ENCODE data around the gene EIF2D. TPM values are rescaled to one million over a fixed set of nuclear protein-coding genes. Genes with fewer than 3 reads are reported as not detected.
"Not testable (repeated sequence)": the region's sequence is repeated elsewhere in the genome, so short reads cannot be mapped to it uniquely, and the experiment has no call there.

Gene EIF2D
- total RNA-seq, 1 experiment from 2014 or later, result 83.6 TPM

DNA sequence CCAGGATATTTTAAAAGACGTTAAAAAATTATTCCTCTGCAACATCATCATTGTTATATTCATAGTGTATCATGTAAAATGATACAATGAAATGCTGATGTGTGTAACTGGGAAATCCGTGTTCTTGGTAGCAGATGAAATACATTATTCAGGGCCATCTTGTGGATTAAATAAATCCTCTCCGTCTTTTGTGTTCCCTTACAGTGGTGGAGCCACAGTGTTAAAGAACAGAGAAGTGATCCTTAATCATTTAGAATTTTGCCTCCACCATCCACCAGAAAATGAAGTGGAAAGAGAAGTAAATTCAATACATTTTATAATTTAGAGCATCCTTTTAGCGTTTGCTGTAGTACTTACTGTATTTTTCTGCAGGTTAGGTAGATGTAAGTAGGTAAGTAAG, 24.4 kb upstream of the EIF2D start:
- no peak for DNase-seq (ENCODE audit: low read depth)

DNA sequence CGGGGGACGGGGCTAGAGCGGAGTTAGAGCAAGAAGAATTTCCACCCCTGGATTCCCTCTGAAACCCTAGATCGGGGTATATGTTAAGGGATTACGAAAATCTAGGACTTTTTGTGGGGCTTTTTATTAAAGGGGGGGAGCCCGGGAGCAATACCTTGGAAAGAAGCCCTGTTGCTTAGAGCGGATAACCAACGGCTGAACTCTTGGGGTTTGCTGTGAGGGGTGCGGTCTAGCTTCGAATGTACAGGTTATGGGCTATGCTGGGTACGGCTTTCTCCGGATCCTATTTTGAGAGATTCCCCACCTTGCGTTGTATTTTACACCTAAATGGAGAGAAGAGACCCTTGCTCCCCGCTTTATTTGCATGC, 23.7 kb upstream of the EIF2D start:
- peak; percentile 26 for DNase-seq (ENCODE audit: low read depth)

DNA sequence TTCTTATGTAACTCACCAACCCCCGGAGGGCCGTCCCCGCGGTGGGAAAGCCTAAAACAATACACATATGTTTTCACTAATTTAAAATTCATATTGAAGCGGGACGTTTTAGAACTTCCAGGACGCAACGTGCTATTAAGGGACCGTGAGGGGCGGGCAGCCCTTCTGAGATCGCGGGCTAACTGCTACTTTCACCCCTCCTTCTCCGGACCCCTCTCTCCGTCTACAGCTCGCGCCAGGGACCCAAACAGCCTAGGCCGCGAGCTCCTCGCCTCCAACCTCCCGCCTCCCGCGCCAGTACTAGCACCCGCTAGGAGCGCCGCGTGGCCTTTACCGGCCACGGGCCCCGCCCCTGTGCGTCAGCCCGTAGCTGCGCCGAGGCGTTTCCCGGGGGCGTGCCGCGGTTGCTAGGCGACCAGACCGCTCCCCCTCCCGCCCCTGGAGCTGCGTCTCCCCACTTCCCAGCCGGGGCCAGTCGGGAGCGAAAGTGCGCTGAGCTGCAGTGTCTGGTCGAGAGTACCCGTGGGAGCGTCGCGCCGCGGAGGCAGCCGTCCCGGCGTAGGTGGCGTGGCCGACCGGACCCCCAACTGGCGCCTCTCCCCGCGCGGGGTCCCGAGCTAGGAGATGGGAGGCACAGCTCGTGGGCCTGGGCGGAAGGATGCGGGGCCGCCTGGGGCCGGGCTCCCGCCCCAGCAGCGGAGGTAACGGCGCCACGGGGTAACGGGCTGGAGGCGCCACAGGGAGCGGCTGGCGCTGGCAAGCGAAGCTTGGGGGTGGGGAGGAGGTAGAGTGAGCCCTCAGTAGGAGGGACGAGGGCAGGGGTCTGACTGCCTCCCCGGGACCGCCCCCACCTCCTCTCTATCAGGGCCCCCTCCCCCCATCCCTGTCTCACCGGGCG, 23.1 kb upstream of the EIF2D start, which contains the start of gene DYRK3:
Gene DYRK3, plus strand, starts transcription at position 457 of the 898 bp plus-strand sequence. Its CDS starts 168 bp downstream, at position 625.
- DNase-seq (ENCODE audit: low read depth), result peak; percentile 93

DNA sequence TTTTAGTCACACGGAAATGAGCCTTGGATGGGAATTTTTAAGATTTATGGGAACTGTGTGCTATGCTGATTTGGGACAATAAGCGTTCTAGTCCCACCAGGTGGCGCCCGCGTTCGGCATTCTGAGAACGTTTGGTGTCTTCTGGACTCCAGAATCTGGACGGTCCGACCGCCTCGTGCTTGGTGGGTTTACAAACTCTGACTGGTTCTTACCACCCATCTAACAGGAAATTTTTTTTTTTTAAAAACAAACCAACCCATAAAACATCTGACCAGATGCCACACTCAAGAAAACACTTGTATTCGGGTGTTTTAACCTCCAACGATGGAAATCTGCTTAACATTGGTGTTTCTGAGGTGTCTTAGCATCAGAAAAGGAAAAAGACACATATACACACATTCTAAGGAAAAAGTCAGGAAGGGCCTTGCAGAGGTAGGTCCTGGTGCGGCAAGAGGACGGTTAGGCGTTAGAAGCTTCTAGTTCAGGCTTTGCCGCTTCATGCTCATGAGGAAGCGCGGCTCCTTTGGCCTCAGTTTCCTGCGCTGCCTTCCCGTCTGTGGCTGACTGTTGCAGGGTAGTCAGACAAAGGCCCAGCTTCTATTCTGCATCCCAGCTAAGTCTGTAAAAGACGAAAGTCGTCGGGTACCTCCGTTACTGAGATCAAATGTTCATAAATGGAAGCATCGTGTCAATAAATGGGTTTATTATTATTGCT, 22.3 kb upstream of the EIF2D start:
- DNase-seq (ENCODE audit: low read depth), result peak; percentile 82

DNA sequence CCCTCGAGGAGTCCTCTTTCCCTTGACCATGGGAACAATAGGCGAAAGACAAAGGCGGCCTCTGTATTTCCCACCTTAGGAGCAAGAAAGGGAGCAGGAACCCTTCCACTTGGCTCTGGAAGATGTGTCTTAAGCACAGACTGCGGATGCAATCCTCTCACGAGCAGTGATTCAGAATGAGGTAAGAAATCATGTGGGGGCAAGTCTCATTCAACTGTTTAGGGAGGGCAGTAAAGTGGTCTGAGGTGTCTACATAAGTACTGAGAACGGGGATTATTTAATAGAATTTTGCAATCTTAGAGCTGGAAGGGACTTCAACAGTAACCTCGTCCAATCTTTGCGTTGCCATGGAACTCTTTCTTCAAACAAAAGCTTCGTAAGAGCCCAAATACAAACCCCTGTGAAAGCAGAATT, 21.4 kb upstream of the EIF2D start:
- DNase-seq (ENCODE audit: low read depth), result peak; percentile 95

DNA sequence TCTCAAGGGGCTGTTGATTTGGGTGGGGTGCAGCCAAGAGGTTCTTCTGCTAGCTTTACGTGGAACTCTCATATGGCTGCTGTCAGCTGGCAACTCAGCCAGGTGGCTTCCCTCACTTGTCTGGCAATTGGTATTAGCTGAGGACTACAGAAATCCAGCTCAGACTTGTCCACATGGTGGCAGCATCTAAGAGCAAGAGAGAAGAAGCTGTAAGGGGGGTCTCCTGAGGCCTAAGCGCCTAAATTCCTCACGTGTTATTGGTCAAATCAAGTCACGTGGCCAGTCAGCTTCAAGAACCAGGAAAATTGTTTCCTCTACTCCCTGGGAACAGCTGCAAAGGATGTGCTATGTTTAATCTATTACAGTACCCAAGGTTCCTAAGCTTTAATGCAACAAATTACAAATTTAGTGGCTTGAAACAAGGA, 18.8 kb upstream of the EIF2D start:
- DNase-seq (ENCODE audit: low read depth), result peak; percentile 87

DNA sequence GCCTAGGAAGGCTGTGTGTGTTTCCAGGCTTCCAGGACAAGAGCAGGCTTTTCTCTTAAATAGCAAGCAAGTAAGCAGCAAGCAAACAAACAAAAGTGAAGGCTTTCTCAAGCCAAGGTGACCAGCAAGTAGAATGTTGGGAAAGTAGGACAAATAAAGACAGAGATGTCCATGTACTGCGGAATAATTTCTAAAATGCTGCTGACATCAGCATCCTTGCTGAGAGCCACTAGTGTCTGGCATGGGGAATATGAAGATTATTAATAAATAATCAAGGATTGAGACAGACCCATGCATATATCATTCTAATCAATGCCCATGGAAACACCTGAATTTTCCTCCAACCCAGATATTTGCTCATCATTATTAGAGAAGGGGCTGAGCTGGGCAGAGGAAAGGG, 16.7 kb upstream of the EIF2D start:
- DNase-seq (ENCODE audit: low read depth), result no peak

DNA sequence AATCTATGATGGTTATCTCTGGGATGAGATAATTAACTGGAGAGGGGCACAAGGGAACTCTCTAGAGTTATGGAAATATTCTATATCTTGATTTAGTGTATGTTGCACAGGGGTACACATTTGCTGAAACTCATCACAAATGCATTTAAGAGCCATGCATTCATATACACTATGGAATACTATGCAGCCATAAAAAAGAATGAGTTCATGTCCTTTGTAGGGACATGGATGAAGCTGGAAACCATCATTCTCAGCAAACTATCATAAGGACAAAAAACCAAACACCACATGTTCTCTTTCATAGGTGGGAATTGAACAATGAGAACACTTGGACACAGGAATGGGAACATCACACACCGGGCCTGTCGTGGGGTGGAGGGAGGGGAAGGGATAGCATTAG, 14.1 kb upstream of the EIF2D start:
- DNase-seq (ENCODE audit: low read depth), result not testable (repeated sequence)

DNA sequence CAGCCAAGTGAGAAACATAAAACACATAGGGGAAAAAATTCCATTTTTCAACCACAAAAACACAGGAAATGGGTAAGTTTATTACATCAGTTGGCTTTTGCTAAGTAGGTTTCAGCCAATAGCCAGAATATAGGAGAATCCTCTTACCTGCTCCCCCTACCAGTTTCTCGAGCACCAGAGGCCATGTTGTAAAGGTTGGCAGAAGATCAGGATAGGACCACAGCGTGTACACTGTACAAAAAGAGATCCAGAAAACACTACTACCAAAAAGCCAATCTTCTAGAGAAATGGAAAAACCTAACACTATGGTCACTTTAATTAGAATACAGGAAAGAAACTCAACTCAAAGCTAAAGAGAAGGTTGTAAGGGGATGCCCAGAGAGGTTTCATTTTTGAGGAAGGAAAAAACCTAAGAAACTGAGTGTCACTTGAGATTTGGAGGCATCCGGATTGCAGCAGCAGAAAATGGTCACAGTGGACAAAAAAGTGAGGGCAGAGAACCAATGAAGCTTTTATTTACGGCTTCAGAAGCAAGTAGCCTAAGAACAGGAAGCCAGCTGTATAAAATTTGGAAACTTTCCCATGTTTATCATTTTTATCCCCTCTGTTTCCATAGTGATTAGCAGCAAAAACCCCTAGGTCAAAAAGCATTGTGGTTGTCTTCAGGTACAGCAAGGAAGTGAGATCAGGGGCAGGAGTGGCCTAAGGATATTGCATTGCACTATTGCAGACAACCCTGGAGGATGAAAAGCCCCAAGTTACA, 2.9 kb downstream of the EIF2D start:
- peak; percentile 12 for DNase-seq (ENCODE audit: low read depth)

DNA sequence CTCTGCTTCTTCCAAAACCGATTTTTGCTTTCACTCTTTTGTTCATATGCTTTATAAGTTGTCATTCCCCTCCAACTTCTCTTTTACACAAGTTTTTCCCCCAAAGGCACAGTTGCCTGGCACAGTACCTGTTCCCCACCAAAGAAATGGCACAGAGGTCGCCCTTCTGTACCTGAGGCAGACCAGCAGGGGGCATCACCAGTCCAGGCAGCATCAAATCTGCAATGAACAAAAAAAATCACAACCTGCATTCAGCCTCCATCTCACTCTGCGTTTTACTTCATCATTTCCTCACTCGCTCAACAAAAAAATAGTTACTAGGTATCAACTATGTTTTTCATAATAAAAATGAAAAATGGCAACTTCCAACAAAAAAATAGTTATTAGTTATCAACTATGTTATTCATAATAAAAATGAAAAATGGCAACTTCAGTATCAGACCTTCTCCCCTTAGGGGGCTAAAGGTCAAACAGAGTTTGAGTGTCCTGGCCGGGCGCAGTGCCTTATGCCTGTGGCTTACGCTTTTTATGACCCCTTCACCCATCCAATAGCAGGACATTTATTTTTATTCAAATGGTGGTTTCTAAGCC, 4.1 kb downstream of the EIF2D start:
- peak; percentile 48 for DNase-seq (ENCODE audit: low read depth)

DNA sequence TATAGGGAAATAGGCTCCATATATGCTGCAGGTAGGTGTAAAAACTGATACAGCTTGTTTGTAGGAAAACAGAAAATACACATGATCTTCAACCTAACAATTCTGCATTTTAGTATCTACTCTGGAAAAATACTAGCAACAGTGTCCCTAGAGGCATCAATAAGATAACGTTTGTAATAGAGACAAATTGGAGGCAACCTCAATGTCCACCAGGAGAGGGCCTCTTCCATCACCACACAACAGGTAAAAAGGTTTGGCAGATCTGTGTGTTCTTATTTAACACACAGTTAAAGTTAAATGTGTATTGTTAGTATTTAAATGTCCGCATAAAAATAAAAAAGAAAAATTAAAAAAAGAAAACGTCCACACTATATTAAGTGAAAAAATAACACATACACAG, 5.4 kb downstream of the EIF2D start:
- peak; percentile 71 for DNase-seq (ENCODE audit: low read depth)

DNA sequence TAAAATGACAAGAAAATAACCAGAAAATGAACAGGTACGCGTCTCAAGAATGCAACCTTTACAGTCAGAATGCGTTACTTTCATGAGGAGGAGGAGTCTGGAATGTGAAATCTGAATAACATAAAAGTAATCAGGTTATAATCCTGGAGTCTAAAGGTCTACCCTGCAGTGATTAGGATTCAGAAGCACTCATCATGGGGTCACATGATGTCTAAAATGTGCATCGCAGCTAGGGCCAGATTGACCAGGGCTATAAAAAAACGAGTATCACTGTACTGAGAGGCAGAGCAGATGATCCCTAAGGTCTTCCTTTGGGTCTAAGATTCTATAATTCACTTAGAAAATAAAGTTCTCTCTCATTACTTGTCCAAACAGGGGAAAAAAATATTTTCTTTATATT, 7.4 kb downstream of the EIF2D start:
- DNase-seq (ENCODE audit: low read depth), result no peak

DNA sequence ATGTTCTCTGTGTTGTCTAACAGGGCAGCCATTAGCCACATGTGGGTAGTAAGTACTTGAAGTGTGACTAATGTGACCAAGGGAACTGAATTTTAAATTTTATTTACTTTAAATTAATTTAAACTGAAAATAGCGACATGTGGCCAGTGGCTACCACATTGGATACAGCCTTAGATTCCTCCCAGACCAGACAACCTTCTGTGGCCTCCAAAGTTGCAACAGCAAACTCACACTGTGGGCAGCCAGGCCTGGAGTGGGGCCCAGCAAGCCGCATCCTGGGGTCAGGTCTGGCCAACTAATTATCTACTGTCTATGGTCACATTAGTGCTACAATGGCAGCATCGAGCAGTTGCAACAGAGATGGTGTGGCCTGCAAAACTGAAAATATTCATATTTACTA, 11.7 kb downstream of the EIF2D start:
- DNase-seq (ENCODE audit: low read depth), result no peak

DNA sequence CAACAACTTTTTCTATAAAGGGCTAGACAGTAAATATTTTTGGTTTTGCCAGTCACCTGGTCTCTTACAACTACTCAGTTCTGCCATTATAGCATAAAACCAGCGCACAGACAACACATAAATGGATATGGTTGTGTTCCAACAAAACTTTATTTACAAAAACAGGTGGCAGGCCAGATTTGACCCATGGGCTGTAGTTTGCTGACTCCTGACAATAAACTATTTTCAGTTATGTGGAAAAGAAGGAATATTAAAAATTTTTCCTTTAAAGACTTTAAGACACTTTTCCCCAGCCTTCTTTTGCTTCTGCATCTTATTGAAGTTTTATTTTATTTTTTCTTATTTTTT, 16.0 kb downstream of the EIF2D start:
- no peak for DNase-seq (ENCODE audit: low read depth)

DNA sequence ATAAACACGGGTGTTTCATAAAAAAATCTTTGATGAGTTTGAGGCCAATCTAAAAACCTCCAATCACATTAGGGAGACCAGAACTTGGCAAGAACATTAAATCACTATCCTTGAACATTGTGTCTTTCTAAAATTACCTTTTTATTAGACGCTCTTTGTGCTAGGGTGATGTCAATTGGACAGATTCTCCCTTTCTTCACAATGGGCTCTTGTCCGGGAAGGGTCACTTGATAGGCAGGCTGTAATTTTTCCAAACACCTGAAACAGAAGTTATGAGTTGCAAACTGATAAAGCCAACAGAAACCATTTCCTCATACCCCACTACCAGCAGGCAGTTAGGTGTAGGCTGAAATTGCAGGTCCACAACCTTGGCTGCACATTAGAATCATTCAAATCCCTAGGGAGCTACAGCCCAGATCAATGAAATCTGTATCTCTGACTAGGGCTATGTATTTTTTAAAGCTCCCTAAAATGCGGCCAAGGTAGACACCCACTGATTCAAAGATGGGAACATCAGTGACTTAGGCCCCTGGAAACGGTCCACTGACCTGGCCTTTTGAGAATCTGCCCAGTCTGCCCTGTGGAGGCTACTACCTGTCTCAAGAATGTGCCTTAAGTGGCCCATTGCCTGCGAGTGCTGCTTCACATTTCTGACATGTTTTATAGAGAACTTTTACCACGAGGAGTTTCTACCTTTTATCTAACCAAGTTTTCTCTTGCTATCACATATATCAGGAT, 16.5 kb downstream of the EIF2D start:
- no peak for DNase-seq (ENCODE audit: low read depth)

DNA sequence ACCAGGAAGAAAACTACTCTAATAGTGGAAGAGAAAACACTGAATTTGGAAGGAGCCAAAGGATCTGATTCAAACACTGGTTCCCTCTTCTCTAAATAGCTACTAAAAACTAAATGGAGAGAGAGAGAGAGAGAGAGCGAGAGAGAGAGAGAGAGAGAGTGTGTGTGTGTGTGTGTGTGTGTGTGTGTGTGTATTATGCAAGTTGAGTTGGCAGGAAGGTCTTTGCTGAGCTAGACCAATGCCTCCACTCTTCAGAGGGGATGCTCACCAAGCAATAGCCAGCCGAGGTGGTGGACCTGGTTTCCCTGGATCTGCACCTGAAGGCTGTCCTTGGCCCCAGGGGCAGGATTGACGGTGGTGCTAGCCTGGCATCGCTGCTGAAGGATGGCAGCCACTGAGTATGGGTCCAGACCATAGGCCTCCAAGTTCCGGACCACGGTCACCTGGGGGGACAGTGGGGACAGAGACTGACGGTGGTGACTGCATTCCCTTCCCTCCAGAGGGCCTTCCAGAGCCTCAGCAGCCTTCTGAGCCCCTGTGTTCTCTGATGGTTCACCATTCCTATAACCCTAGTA, 18.8 kb downstream of the EIF2D start:
- DNase-seq (ENCODE audit: low read depth), result no peak

DNA sequence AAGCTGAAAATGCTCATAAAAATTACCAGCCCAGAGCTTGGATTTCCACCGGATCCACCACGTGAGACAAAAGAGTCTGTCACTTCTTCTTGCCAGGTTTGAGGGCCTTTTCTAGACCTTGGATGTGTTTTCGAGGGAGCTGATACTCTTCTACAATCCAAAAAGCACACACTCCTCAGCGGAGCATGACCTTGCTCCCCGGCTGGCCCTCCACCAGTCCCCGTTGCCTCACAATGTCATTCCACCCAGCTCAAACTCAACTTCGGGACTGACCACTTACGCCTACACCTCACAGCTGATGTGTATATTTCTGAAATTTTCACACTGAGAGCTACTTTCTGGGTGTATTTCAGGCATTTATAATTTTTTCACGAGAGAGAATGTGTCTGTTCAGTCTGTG, 20.6 kb downstream of the EIF2D start:
- DNase-seq (ENCODE audit: low read depth), result no peak

DNA sequence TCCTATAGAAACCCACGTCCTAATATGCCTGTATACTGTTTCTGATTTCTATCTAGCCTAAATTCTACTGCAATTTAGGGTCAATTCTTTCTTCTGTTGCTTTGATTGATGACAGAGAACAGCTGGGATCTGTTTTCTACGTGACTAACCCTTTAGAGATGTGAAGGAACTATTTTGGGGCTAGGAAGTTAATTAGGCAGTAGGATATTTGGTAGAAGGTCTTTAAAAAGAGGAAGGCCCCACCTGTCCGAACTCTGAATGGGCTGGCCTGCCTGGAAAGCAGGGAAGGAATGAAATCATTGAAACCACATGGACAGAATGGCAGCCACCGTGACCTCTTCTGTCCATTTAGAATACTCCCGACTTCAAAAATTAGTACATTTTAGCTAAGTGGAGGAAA, 21.0 kb downstream of the EIF2D start:
- DNase-seq (ENCODE audit: low read depth), result no peak

DNA sequence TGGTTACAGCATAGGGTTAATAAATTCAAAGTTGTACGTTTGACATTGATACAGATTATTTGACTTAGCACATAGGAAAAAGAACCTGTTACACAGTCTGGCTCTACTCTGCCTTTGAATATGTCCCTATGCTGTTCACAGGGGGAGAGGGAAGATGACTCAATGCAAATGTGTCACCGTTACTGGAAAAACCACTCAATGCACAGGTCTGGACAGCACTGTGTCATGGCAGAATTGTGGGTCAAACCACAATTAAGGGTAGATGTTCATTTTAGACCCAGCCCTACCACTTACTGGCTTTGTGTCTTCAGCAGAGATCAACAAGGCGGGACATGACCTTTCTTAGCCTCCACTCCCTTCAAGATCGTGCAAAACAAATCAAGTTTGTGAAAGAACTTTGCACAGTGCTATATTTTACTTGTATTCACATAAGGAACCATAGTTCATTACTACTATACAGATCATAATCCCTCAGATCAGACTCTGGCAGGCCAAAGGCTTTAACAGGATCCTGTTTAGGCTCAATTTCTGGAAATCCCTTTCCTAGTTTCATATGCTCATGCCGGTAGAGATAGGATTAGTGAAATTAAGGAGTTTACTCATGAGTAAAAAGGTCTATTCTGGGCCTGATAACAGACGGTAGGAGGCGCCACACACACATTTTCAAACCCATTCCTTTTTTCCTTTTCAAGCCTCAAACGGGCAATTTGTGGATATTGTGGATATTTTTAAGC, 22.1 kb downstream of the EIF2D start:
- DNase-seq (ENCODE audit: low read depth), result peak; percentile 89

DNA sequence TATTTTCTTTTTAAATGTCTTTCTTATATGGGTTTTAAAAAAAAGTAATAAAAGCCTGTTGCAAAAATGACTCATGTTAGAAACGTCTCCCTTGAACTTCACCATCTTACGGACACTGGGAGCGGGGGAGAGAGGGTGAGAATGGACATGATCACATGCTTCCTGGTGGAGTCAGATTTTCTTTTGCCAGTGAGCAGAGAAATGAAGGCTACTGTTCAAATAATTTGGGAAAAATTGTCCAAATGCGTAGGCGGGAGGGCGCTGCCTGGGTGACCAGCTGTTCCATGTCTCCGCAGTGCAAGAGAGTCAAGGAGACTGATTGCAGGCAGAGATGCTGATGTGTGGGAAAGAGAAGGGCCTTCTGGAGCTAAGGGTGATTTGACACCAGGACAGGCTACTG, 23.1 kb downstream of the EIF2D start:
- DNase-seq (ENCODE audit: low read depth), result peak; percentile 88

Data from HT1080 (cell line).